ENCODE data around the gene C12orf76. TPM values are rescaled to one million over a fixed set of nuclear protein-coding genes. Genes with fewer than 3 reads are reported as not detected.

The C12orf76 gene
- total RNA-seq, 1 experiment from 2014 or later = 9.7 TPM

DNA sequence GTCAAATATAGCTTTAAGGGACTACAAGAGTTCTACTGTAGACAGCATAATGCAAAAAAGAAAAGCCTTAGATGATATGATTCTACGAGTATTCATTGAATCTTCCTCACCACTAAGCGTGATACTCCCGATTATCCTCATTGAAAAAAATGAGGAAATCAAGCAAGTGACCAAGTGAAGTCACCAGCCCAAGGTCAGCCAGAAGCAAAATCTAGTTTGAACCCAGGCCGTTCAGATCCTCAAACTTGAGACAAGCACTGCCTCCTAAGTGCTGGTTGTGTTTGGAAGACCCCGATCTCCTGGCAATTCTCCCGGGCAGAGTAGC lies 53.0 kb downstream of the C12orf76 start:
- Histone ChIP-seq H2AK5ac (ENCODE audit: insufficient read length, low read length) (no peak overlapping the region), H2AFZ (ENCODE audit: low read length) (no peak overlapping the region), H3K4me2 (ENCODE audit: insufficient read depth, insufficient read length, low read length) (peak overlapping the region; percentile 82), H2BK20ac (ENCODE audit: low read depth, low read length, poor library complexity, severe bottlenecking) (no peak overlapping the region), H3K27me3 (ENCODE audit: insufficient read depth, low read length) (no peaks in the 10 kb centered on the region), H3K27ac (ENCODE audit: insufficient read length, low read depth, low read length) (no peak overlapping the region), H2BK12ac (ENCODE audit: insufficient read length, low read depth, low read length) (no peak overlapping the region), H2BK5ac (ENCODE audit: insufficient read length, low read length) (no peak overlapping the region), H4K5ac (ENCODE audit: insufficient read length, low read depth, low read length) (no peak overlapping the region), H3K56ac (ENCODE audit: insufficient read length, low read depth, low read length) (no peak overlapping the region), H3K18ac (ENCODE audit: insufficient read length, low read depth, low read length) (no peak overlapping the region), H3T11ph (ENCODE audit: low read length) (no peak overlapping the region), H4K91ac (ENCODE audit: insufficient read length, low read depth, low read length) (no peak overlapping the region), H2BK15ac (ENCODE audit: low read depth, low read length) (no peak overlapping the region), H3K23ac (ENCODE audit: insufficient read length, low read depth, low read length) (no peak overlapping the region), H3K9ac (ENCODE audit: extremely low read depth, insufficient read length, low read length) (peak overlapping the region; percentile 20), H3K79me1 (ENCODE audit: insufficient read depth, low read depth, low read length, poor library complexity, severe bottlenecking) (no peaks in the 10 kb centered on the region), H3K23me2 (ENCODE audit: insufficient read length, low read depth, low read length, poor library complexity, severe bottlenecking) (peaks cover 16% of the 10 kb centered on the region), H2BK120ac (ENCODE audit: low read depth, low read length, poor library complexity, severe bottlenecking) (no peak overlapping the region), H3K4ac (ENCODE audit: low read depth, low read length) (no peak overlapping the region), H3K14ac (ENCODE audit: insufficient read depth, low read length) (no peak overlapping the region), H3K79me2 (ENCODE audit: insufficient read depth, low read length) (no peaks in the 10 kb centered on the region), H4K20me1 (ENCODE audit: control insufficient read depth, insufficient read depth, insufficient read length) (peaks cover 3% of the 10 kb centered on the region), H3K4me1 (ENCODE audit: insufficient read depth, low read length) (peaks cover 2% of the 10 kb centered on the region; the same call in 1 of the 2 replicates), H3K9me3 (ENCODE audit: control insufficient read depth, low read depth, low read length) (no peaks in the 10 kb centered on the region), H4K8ac (replicated peaks; ENCODE audit: insufficient read length, low read depth, low read length) (no peak overlapping the region)
- DNase-seq = no peak
- WGBS (ENCODE audit: extremely low coverage, insufficient read length, low lambda C conversion rate) = no CpG with 5 or more reads among the region's 6 CpGs
- no peaks in the 10 kb centered on the region for H3K9me3 Mint-ChIP-seq
- peak overlapping the region; percentile 86 to 93 for H3K4me3 Mint-ChIP-seq
- H3K36me3 Mint-ChIP-seq (ENCODE audit: insufficient read depth in 1 of 3, low read depth in 3 of 3) = peaks cover 0 to 8% (median 4%) of the 10 kb centered on the region in 3 experiments; a peak in 4 of 7 replicates
- peaks cover 26 to 29% of the 10 kb centered on the region in 2 experiments for H3K4me1 Mint-ChIP-seq
- peak overlapping the region in 2 of 3 experiments; percentile 42 to 90; a peak in 2 of 7 replicates for H3K27ac Mint-ChIP-seq
- peaks cover 6% of the 10 kb centered on the region for H3K27me3 Mint-ChIP-seq (ENCODE audit: low read depth)
- TF ChIP-seq, protein P1, sequence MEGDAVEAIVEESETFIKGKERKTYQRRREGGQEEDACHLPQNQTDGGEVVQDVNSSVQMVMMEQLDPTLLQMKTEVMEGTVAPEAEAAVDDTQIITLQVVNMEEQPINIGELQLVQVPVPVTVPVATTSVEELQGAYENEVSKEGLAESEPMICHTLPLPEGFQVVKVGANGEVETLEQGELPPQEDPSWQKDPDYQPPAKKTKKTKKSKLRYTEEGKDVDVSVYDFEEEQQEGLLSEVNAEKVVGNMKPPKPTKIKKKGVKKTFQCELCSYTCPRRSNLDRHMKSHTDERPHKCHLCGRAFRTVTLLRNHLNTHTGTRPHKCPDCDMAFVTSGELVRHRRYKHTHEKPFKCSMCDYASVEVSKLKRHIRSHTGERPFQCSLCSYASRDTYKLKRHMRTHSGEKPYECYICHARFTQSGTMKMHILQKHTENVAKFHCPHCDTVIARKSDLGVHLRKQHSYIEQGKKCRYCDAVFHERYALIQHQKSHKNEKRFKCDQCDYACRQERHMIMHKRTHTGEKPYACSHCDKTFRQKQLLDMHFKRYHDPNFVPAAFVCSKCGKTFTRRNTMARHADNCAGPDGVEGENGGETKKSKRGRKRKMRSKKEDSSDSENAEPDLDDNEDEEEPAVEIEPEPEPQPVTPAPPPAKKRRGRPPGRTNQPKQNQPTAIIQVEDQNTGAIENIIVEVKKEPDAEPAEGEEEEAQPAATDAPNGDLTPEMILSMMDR (conservative IDR thresholded peaks at IDR 0.05) = no peak

All from H9 (cell line).